GM12891 (cell line): Measurements from ENCODE around the gene SNX18.

Experiments
- DNase-seq: peaks from one replicate; pipeline ENCODE4 v3.0.0; 2011; ENCODE audit warnings: low spot score; ENCODE audit not compliant: insufficient read length
- FAIRE-seq: peaks from 2 replicates; lab custom pipeline; 2011; peaks lifted over from hg19 to GRCh38; lab: Jason Lieb, UNC
- PAX5 ChIP-seq: IDR thresholded peaks from 2 replicates; pipeline ENCODE4 v1.6.1; 2011; ENCODE audit warnings: low read length, moderate library complexity, mild to moderate bottlenecking; ENCODE audit not compliant: insufficient read depth, severe bottlenecking
- POLR2A ChIP-seq: IDR thresholded peaks from 2 replicates; pipeline ENCODE4 v1.6.1; 2011; ENCODE audit warnings: low read depth, low read length, control low read depth
- POLR2AphosphoS5 ChIP-seq: IDR thresholded peaks from 2 replicates; pipeline ENCODE4 v1.6.1; 2011; ENCODE audit warnings: low read depth, low read length, control low read depth
- POU2F2 ChIP-seq: IDR thresholded peaks from 2 replicates; pipeline ENCODE4 v1.6.1; 2011; ENCODE audit warnings: low read depth, mild to moderate bottlenecking, control low read depth, low read length, moderate library complexity
- SPI1 ChIP-seq: IDR thresholded peaks from 2 replicates; pipeline ENCODE4 v1.6.1; 2011; ENCODE audit warnings: low read depth, low read length, control low read depth
- TAF1 ChIP-seq: IDR thresholded peaks from 2 replicates; pipeline ENCODE4 v1.6.1; 2011; ENCODE audit warnings: low read depth, low read length, control low read depth

The SNX18 gene

DNA sequence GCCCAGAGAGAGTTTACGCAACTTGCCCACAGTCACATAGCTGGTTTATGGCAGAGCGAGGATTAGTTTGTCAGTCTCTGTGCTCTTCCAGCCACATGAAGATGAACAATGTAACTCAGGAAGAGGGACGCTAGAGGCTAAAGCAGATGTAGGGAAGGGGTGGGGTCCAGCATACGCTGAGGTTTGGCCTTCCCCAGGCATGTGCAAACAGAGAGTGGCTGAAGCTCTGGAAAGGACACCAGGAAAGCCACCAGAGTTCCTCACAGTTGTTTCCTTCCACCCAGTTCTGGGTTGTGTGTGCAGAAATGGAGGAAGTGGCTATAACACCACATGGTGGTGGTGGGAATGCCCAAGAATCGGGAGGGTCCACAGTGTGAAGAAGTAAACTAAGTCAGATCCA is 60.0 kb downstream of the SNX18 start:
- DNase-seq (no peak), FAIRE-seq (no peak)
- TF ChIP-seq POLR2A (no peak), TAF1 (no peak), POU2F2 (no peak), SPI1 (no peak), PAX5 (no peak)

DNA sequence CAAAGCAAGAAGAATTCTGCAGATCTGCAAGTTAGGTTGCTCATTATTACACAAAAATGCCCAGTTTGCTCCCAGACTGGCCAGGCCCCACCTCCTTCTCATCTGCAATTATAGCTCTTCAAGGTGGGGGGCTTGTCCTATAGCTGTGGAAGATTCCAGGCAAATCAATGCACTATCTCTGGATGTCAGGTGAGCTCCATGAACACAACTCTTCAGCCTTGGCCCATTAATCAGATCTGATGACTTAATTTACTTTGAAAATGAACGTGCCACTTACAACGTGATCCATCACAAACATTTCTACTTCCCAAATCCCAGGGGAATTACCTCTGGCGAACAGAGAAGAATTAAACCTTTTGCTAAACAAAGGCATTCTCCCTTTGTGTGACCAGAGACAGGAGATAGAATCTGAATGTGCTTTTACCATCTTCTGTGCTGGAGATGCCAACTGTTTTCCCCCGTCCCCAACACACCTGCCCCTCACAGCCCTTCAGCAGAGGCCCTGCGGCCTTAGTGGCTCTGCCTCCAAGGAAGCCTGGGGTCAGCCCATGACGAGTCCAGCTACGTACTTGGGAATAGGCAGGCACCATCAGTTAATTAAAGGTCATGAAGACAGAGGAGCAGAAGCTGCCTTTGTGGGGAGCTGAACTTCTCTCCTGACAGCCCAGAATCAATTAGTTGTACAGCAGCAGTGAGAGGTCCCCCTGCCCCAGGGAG is 60.5 kb downstream of the SNX18 start:
- TF ChIP-seq TAF1 (no peak), POU2F2 (no peak), POLR2A (no peak), PAX5 (no peak), POLR2AphosphoS5 (no peak), SPI1 (no peak)
- FAIRE-seq: no peak
- DNase-seq: no peak

DNA sequence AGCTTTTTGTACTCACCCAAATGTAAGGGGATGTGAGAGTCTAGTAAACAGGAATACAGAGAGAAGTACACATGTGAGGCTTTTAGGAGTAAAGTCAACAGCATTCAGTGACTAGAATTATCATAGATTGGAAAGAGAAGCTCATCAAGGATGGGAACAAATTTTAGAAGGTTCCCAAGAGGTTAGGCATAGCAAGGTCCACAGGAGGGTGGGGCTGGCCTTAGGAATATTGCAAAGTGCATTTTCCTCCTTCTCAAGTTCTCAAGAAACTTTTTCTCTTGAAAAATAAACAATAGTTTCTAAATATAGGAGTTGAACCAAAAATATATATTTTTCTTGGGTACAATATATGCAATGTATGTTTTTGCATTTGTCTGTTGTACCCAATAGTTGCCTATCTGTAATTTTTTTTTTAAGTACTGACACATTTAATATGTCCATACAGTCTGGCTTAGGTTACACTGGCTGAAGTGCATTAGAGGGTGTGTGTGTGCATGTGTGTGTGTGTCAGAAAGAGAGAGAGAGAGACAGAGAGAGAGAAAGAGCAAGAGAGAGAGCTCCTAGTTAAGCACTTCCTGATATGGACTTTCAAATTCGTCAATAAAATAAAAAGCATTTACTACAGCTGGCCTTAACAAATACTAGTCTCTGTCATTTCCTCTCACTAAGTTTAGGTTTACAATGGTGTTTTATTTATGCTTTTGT is 62.2 kb downstream of the SNX18 start:
- FAIRE-seq (no peak), DNase-seq (no peak)
- TF ChIP-seq POU2F2 (no peak), PAX5 (no peak), TAF1 (no peak), SPI1 (no peak)

DNA sequence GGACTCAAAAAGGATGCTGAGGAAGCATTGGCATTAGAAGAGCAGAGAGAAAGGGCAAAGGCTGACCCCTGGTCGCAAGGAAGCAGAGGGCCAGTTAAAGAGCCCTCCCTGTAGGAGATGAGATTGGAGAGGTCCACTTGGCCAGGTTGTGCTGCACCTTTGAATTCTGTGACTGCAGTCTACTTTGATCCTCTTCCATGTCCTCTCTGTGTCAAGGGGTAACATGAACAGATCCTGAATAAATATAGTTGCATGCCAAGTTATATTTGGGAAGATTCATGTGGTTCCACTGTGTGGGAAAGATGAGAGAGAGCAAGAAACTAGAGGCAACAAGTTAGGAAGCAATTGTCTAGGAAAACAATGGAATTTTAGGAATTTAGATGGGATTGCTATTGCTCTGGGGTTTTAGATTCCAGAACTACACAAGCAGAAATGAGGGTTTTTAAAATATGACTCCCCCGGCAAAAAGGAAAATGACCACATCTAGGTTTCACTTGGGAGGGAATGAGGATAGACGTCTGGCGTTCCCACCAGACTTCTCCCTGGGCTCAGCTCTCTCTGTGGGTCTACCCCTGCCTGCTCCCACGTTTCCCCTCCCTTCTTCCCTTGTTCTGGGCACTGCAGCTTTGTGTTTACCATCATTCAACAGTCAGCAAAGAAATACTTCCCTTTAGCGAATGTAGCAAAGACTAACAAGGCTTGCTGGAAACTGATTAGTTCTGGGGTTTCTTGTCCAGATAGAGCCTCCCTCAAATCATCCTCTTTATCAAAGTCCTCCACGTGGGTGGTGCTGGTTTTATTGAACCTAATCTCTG is 63.6 kb downstream of the SNX18 start:
- no peak for TF ChIP-seq POLR2AphosphoS5
- no peak for TF ChIP-seq PAX5
- no peak for TF ChIP-seq SPI1
- TF ChIP-seq POU2F2: no peak
- no peak for TF ChIP-seq TAF1
- no peak for TF ChIP-seq POLR2A
- DNase-seq (no peak), FAIRE-seq (no peak)

DNA sequence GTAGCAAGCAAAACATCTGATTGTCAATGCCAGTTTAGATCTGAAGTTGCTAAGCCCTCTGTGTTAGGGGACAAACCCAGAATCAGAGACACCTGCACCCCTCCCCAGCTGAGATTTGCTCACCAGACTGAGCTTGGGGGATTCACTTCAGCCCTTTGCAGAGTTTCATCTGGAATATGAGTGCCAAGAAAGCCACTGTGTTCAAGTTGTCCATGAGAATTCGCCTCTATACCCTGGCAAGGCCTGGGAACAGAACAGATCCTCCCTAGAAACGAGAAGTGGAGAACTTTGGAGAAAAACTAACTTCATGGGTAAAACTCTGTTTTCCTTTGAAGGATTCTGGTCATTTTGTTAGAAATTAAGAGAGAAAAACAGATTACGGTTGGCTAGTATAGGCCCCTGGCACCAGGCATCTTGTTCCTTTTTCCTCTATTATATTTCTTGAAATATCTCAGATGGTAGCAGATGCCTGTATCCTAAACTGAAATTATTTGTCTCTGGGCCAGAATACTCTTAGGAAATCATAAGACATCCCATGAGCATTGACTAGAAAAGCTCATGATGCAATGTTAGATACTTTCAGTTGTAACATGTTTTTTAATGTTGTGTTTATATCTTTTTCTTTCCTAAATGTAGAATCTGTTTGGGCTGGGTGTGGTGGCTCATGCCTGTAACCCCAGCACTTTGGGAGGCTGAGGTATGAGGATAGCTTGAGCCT is 64.4 kb downstream of the SNX18 start:
- DNase-seq (no peak), FAIRE-seq (no peak)
- TF ChIP-seq SPI1: no peak
- no peak for TF ChIP-seq POLR2A
- no peak for TF ChIP-seq POLR2AphosphoS5
- no peak for TF ChIP-seq TAF1
- no peak for TF ChIP-seq POU2F2
- no peak for TF ChIP-seq PAX5

DNA sequence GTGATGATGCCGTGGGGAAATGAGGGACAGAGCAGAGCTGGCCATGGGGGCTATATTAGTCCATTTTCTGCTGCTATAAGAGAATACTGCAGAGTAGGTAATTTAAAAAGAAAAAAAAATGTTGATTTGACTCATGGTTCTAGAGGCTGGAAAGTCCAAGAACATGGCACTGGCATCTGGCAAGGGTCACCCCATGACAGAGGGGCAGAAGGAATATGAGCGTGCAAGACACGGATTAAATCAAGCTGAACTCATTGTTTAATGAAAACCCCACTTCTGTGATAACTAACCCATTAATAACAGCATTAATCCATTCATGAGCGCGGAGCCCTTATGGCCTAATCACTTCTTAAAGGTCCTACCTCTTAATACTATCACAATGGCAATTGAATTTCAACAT is 68.8 kb downstream of the SNX18 start:
- no peak for FAIRE-seq
- DNase-seq: no peak
- TF ChIP-seq SPI1: no peak
- no peak for TF ChIP-seq POLR2A
- no peak for TF ChIP-seq POU2F2
- no peak for TF ChIP-seq TAF1
- TF ChIP-seq PAX5: no peak
- TF ChIP-seq POLR2AphosphoS5: no peak

DNA sequence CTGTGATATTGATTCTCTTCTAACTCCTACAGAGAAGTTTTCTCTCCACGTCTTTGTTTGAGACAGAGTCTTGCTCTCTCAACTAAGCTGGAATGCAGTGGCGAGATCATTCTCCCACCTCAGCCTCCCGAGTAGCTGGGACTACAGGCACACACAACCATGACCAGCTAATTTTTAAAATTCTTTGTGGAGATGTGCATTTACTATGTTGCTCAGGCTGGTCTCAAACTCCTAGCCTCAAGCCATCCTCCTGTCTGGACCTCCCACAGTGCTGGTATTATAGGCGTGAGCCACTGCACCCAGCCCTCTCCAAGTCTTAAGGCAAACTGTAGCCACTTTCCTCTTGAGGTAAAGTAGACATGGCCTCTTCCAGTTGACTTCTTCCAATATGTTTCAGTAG is 72.2 kb downstream of the SNX18 start:
- FAIRE-seq (no peak), DNase-seq (no peak)
- TF ChIP-seq PAX5 (no peak), POLR2A (no peak), TAF1 (no peak), POLR2AphosphoS5 (no peak), SPI1 (no peak), POU2F2 (no peak)

DNA sequence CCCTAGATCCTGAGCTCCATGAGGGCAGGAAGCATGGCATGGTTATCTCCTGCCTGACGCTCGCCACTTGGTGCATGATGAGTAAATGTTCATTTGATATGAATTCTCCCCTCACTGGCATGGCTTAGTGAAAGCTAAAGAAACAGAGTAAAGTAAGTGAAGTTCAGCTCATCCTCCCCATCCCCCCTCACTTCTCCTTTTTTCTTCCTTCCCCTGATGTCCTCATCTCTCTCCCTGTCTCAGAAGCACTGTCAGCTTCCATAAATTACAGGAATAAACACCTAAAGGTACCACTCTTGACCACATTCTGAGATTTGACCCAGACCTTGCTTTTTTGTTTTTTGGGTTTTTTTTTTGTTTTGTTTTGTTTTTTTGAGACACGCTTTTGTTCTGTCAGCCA is 73.3 kb downstream of the SNX18 start:
- FAIRE-seq (no peak), DNase-seq (no peak)
- TF ChIP-seq POLR2AphosphoS5: no peak
- no peak for TF ChIP-seq POU2F2
- TF ChIP-seq POLR2A: no peak
- no peak for TF ChIP-seq SPI1
- TF ChIP-seq PAX5: no peak
- TF ChIP-seq TAF1: no peak

DNA sequence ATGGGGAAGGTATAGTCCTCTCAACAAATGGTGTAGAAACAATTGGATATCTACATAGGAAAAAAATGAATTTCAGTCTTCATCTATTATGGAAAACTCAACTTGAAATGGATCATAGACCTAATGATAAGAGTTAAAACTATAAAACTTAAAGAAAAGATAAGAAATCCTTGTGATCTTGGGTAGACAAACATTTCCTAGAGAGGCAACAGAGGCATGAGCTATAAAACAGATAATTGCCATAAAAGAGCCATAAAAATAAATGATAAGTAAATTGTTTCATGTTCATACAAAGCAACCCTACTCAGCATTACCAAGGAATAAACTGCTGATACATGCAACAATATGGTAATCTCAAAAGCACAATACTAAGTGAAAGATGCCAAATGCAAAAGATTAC is 76.2 kb downstream of the SNX18 start:
- no peak for FAIRE-seq
- TF ChIP-seq POU2F2 (no peak), SPI1 (no peak), PAX5 (no peak), POLR2AphosphoS5 (no peak), POLR2A (no peak), TAF1 (no peak)
- no peak for DNase-seq
